Measurements from ENCODE around the gene RENBP. TPM values are rescaled to one million over a fixed set of nuclear protein-coding genes. Genes with fewer than 3 reads are reported as not detected.

RENBP gene
- total and polyA plus RNA-seq, 2 of the 13 experiments (the other 11 are each of a cell fraction or from before 2014, with no cell fraction given): 1.4 to 2.6 TPM

DNA sequence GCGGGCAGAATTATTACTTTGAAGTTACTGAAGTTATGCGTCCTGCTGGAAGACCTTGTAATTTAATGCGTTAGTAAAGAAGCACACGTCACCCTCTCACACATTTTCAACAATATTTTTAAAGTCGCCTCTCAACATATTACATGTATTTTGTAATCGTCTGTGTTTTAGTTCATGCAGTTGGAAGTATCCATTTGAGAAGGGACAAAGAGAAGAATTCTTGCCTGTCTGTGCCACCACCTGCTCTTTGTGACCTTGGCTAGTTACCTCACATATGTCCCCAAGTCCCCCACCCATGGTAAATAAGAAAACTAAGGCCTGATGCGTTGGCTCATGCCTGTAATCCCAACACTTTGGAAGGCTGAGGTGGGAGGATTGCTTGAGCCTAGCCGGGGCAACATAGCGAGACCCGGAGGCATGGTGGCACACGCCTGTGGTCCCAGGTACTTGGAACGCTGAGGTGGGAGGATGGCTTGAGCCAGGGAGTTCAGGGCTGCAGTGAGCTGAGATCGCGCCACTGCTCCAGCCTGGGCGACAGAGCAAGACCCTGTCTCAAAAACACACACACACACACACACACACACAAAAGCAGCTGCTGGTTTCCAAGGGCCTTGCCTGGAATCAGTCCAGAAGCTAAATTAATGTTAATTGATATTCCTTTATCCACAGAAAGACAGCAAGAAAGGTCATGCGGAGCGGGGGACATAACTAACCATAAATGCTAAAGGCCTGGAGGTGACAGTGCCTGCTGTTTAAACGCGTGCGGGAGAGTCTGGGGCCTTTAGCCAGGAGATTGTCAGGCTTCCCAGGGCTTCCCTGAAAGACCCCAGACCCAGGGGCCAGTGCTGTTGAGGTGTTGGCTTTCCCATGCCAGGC, 28.9 kb upstream of the RENBP start (continued):
- TF ChIP-seq, protein P1, sequence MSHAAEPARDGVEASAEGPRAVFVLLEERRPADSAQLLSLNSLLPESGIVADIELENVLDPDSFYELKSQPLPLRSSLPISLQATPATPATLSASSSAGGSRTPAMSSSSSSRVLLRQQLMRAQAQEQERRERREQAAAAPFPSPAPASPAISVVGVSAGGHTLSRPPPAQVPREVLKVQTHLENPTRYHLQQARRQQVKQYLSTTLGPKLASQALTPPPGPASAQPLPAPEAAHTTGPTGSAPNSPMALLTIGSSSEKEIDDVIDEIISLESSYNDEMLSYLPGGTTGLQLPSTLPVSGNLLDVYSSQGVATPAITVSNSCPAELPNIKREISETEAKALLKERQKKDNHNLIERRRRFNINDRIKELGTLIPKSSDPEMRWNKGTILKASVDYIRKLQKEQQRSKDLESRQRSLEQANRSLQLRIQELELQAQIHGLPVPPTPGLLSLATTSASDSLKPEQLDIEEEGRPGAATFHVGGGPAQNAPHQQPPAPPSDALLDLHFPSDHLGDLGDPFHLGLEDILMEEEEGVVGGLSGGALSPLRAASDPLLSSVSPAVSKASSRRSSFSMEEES (CRISPR knock-in tag; IDR thresholded peaks at IDR 0.05): no peak
- TF ChIP-seq ZC3H4 (CRISPR knock-in tag; IDR thresholded peaks at IDR 0.05; ENCODE audit: borderline replicate concordance): peak; percentile 88; the same call in 1 of the 2 replicates
- TF ChIP-seq ZNF816 (CRISPR knock-in tag; IDR thresholded peaks at IDR 0.05; ENCODE audit: borderline replicate concordance): 0 out of 2 replicates have a peak, but pooled peaks have one; percentile 33
- no peak for TF ChIP-seq PITX1 (CRISPR knock-in tag; IDR thresholded peaks at IDR 0.05)
- TF ChIP-seq HOXA5 (CRISPR knock-in tag; IDR thresholded peaks at IDR 0.05): no peak
- TF ChIP-seq, protein P2, sequence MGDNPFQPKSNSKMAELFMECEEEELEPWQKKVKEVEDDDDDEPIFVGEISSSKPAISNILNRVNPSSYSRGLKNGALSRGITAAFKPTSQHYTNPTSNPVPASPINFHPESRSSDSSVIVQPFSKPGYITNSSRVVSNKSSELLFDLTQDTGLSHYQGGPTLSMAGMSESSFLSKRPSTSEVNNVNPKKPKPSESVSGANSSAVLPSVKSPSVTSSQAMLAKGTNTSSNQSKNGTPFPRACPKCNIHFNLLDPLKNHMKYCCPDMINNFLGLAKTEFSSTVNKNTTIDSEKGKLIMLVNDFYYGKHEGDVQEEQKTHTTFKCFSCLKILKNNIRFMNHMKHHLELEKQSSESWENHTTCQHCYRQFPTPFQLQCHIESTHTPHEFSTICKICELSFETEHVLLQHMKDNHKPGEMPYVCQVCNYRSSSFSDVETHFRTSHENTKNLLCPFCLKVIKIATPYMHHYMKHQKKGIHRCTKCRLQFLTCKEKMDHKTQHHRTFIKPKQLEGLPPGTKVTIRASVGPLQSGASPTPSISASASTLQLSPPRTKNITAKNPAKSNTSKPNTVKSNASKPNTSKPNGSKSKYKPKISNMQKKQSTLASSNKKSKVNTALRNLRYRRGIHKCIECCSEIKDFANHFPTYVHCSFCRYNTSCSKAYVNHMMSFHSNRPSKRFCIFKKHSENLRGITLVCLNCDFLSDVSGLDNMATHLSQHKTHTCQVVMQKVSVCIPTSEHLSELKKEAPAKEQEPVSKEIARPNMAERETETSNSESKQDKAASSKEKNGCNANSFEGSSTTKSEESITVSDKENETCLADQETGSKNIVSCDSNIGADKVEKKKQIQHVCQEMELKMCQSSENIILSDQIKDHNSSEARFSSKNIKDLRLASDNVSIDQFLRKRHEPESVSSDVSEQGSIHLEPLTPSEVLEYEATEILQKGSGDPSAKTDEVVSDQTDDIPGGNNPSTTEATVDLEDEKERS (CRISPR knock-in tag; IDR thresholded peaks at IDR 0.05): no peak
- no peak for TF ChIP-seq SRSF4 (IDR thresholded peaks at IDR 0.05; ENCODE audit: low read depth, low read length, poor library complexity, severe bottlenecking)
- TF ChIP-seq BHLHE40 (IDR thresholded peaks at IDR 0.05; ENCODE audit: low read length): no peak
- no peak for TF ChIP-seq ZNF530 (CRISPR knock-in tag; IDR thresholded peaks at IDR 0.05; ENCODE audit: low read depth)
- TF ChIP-seq KAT2B (IDR thresholded peaks at IDR 0.05; ENCODE audit: borderline replicate concordance, low read depth, low read length): no peak
- TF ChIP-seq TBX2 (CRISPR knock-in tag; IDR thresholded peaks at IDR 0.05; ENCODE audit: borderline replicate concordance): 0 out of 2 replicates have a peak, but pooled peaks have one; percentile 4
- TF ChIP-seq ZNF674 (CRISPR knock-in tag; IDR thresholded peaks at IDR 0.05; ENCODE audit: low read depth): no peak
- peak; percentile 33 for TF ChIP-seq HDAC1 (CRISPR knock-in tag; IDR thresholded peaks at IDR 0.05)
- TF ChIP-seq FOXA1 (IDR thresholded peaks at IDR 0.05): no peak
- peak; percentile 16; the same call in 1 of the 2 replicates for TF ChIP-seq FOXA1 (CRISPR knock-in tag; IDR thresholded peaks at IDR 0.05)
- no peak for TF ChIP-seq MAFF (IDR thresholded peaks at IDR 0.05; ENCODE audit: low read depth, low read length)
- TF ChIP-seq ZMYM3 (CRISPR knock-in tag; IDR thresholded peaks at IDR 0.05): peak; percentile 62
- TF ChIP-seq DMAP1 (CRISPR knock-in tag; IDR thresholded peaks at IDR 0.05): peak; percentile 30; the same call in 1 of the 2 replicates

Data from HepG2 (cell line).